ENCODE measurements around the gene CGNL1.

CGNL1 gene

DNA sequence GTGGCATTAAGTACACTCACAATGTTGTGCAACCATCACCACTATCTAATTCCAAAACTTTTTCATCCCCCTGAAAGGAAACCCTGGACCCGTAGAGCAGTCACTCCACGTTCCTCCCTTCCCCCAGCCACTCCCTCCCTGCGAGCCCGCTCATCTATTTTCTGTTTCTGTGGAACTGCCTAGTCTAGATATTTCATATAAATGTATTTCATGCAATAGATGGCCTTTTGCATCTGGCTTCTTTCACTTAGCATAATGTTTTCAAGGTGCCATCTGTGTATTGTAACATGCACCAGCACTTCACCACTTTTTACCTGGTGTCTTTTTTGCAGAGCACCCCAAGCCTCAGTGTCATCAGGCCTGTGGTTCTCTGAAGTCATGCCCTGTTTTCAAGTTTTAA, 10.7 kb downstream of the CGNL1 start:
- no peak for DNase-seq (ENCODE audit: low read depth, low spot score)

GRCh38 chr15:57387564-57388076, 11.3 kb downstream of the CGNL1 start:
- no peak for DNase-seq (ENCODE audit: low read depth, low spot score)

DNA sequence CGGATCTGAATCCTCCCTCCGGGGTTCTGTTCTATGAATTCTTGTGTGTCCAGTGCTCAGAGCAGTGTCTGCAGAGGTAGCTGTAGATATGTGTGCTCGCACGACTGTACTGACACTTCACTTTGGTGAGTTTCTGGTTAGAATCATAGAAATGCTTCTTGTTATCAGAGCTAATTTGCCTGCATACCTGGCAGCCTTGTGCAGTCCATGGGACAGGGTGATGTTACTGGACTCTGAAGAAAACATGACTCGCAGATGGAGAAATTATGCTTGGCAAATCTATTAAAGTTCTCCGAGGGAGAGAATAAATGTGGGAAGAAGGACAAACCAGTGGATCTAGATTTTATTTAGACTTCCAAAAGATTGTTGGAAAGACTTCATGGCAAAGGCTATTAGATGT, 12.2 kb downstream of the CGNL1 start:
- DNase-seq (ENCODE audit: low read depth, low spot score), result no peak

GRCh38 chr15:57389991-57390390, 13.7 kb downstream of the CGNL1 start:
- no peak for DNase-seq (ENCODE audit: low read depth, low spot score)

GRCh38 chr15:57390583-57390982, 14.3 kb downstream of the CGNL1 start:
- DNase-seq (ENCODE audit: low read depth, low spot score), result no peak

GRCh38 chr15:57391537-57391936, 15.2 kb downstream of the CGNL1 start:
- no peak for DNase-seq (ENCODE audit: low read depth, low spot score)

- no peak for DNase-seq (ENCODE audit: low read depth, low spot score)
These were observed 16.8 kb downstream of the CGNL1 start for GRCh38 chr15:57393061-57393460.

GRCh38 chr15:57395292-57395691, 19.0 kb downstream of the CGNL1 start:
- DNase-seq (ENCODE audit: low read depth, low spot score), result no peak

DNA sequence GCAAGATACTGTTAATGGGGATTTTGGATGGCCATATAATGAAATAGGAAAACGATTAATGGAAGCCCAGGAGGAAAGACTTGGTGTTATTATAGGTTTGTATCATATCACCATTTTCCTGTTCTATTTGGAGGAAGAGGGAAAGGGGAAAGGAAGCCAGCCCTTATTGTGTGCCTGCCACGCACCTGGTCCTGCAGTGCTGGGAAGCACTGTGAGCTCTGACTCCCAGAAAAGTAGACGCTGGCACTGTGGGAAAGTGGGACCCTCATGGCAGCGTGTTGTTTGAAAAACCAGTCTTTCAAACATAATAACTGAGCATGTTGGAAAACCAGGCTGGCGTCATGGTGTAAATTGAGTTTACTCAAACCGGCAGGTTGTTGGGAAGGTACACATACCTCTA, 22.0 kb downstream of the CGNL1 start:
- DNase-seq (ENCODE audit: low read depth, low spot score), result no peak

DNA sequence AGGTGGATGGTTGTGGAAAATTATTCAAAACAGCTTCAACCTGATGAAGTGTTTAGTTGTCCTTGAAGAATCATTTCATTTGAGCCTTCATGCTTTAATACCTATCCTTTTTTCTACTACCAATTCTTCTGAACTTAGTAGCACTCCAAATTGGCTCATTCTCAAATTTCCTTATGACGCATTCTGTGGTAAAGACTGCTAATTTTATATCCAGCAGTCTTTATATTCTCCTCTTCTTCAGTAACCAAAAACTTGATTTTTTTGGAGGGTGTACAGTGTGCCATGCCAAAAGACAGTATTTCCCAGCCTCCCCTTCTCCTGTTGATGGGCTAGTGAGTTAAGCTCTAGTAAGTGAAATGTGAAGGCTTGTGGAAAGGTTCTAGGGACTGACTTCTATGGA, 25.2 kb downstream of the CGNL1 start:
- no peak for DNase-seq (ENCODE audit: low read depth, low spot score)

GRCh38 chr15:57403017-57403416, 26.7 kb downstream of the CGNL1 start:
- DNase-seq (ENCODE audit: low read depth, low spot score), result no peak

DNA sequence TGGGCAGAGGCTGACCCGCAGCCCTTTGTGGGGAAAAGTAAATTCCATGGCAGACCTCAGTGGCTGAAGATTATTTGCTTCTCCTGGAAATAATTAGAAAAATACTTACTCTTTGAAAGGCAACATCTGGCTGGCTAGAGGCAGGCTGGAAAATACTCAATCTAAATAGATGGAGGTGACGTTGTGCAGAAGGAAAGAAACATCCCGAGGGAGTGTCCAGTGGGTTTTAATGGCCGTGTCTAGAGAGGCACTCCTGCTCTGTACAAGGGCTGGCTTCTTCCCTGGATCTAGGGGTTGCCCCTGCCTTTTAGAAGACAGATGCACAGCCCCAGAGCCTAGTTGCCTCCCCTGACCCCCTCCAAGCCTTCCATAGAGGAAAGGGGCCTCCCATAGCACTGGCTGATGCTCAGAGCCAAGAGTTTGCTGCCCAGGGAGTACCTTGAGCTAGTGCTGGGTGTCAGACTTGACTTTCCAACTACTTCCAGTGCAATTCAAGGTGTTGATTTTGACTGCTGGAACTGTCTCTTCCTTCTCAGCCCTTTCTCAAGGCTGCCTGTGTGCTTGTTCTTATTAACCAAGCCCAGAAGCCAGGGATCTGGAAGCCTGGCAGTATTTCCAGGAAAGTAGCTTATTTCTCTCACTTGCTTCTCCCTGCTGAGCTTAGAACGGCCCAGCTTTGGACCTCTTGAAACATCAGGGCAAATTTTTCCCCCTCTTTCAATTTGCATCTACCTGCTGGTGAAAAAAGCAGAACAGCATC, 27.4 kb downstream of the CGNL1 start:
- DNase-seq (ENCODE audit: low read depth, low spot score), result no peak

- no peak for DNase-seq (ENCODE audit: low read depth, low spot score)
These were observed 28.8 kb downstream of the CGNL1 start for GRCh38 chr15:57405133-57405532.

- no peak for DNase-seq (ENCODE audit: low read depth, low spot score)
These were observed 29.9 kb downstream of the CGNL1 start for GRCh38 chr15:57406062-57406772.

DNA sequence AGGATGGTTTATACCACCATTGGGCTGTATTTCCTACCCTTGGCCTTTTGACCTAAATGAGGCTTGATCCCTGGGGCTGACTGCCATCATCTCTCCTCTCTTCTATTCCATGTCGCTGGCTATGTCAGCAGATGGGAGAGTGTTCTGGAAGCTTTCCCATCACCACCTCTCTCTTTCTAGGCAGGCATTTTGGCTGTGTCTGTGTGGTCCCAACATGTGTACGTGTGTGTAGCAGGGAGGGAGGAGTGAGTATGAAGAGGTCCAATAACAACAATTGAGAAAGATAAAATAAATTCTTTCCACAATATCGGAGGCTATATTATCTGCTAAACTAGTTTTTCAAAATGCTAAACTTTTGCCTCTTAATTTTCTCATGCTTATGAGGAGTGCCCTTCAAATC, 34.1 kb downstream of the CGNL1 start:
- no peak for DNase-seq (ENCODE audit: low read depth, low spot score)

- no peak for DNase-seq (ENCODE audit: low read depth, low spot score)
These were observed 35.9 kb downstream of the CGNL1 start for GRCh38 chr15:57411945-57412768.

GRCh38 chr15:57415602-57416001, 39.3 kb downstream of the CGNL1 start:
- no peak for DNase-seq (ENCODE audit: low read depth, low spot score)

DNA sequence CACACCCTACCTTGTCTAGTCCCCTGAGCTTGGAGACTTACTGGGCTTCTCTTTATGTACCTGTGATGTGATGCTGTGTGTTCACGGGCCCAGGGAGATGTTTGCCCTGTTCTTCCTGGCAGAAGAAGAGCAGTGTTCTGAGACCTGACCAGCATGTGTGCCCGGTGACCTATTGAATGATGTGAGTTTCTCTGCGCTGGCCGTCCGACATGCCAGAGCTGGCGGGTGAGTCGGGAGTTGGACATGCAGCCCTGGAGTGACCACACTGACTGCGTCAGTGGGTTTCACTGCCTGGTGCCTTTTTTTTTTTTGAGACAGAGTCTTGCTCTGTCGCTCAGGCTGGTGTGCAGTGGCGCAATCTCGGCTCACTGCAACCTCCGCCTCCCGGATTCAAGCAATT, 42.3 kb downstream of the CGNL1 start:
- DNase-seq (ENCODE audit: low read depth, low spot score), result no peak

DNA sequence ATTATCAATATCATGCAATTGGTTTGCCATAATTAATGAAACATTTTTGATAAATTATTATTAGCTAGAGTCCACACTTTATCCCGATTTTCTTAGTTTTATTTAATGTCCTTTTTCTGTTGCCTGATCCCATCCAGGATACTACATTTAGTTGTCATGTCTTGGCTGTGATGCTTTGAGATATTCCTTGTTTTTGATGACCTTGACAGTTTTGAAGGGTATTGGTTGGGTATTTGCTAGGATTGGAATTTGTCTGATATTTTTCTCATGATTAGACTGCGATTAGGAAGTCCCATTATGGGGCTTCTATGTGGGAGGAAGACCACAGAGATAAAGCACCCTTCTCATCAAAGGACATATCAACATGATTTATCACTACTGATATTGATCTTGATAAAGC, 43.0 kb downstream of the CGNL1 start:
- no peak for DNase-seq (ENCODE audit: low read depth, low spot score)

DNA sequence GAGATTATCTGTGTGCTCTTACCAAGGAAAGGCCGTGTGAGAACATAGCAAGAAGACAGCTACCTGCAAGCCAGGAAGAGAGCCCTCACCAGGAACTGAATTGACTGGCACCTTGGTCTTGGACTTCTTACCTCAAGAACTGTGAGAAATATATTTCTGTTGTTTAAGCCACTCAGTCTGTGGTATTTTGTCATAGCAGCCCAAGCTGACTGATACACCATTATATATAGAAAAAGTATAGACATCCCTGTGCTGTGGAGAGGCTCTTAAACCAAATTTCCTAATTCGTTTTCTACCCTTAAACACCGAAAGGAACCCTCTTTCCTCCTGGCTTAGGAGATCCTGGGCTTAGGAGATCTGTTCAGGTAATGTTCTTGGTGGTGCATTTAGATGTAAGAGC, 44.8 kb downstream of the CGNL1 start:
- no peak for DNase-seq (ENCODE audit: low read depth, low spot score)

- DNase-seq (ENCODE audit: low read depth, low spot score), result no peak
These were observed 45.2 kb downstream of the CGNL1 start for GRCh38 chr15:57421551-57421950.

- no peak for DNase-seq (ENCODE audit: low read depth, low spot score)
These were observed 45.9 kb downstream of the CGNL1 start for GRCh38 chr15:57422113-57422754.
